Measurements from ENCODE around the gene PIP5K1C.

The PIP5K1C gene

DNA sequence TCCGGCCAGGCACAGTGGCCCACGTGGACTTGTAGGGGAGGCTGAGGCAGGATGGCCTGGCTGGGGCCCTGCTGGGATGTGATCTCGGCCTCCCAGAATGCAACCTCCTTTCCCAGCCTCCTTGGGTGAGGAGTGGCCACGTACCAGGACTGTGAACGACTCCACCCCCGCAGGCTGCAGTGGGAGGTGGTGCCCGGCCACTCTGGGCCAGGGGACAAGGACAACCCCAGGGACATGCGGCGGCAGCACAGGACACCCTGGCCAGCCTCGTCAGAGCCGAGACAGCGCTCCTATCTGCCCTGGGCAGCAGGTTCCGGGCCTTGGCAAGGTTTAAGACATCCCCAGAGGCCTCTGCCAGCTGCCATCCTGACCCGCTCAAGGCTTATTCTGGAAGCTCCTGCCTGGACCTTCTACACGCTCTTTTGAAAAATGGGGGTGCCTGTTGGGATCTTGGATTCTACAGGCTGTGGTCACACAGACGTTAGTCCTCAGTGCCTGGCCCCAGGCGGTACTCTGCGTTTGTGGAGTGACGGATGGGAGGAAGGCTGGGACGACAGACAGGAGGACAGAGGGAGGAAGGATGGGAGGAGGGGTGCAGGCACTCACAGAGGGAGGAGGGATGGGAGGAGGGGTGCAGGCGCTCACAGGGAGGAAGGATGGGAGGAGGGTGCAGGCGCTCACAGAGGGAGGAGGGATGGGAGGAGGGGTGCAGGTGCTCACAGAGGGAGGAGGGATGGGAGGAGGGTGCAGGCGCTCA is 53.8 kb downstream of the PIP5K1C start:
- H3K4me3 ChIP-seq (ENCODE audit: low read depth, low read length), result no peak overlapping the region
- TF ChIP-seq, protein P1, sequence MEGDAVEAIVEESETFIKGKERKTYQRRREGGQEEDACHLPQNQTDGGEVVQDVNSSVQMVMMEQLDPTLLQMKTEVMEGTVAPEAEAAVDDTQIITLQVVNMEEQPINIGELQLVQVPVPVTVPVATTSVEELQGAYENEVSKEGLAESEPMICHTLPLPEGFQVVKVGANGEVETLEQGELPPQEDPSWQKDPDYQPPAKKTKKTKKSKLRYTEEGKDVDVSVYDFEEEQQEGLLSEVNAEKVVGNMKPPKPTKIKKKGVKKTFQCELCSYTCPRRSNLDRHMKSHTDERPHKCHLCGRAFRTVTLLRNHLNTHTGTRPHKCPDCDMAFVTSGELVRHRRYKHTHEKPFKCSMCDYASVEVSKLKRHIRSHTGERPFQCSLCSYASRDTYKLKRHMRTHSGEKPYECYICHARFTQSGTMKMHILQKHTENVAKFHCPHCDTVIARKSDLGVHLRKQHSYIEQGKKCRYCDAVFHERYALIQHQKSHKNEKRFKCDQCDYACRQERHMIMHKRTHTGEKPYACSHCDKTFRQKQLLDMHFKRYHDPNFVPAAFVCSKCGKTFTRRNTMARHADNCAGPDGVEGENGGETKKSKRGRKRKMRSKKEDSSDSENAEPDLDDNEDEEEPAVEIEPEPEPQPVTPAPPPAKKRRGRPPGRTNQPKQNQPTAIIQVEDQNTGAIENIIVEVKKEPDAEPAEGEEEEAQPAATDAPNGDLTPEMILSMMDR (IDR thresholded peaks at IDR 0.05; ENCODE audit: control insufficient read depth, extremely low read depth, insufficient read depth), result no peak
- DNase-seq (ENCODE audit: low read depth), result no peak

DNA sequence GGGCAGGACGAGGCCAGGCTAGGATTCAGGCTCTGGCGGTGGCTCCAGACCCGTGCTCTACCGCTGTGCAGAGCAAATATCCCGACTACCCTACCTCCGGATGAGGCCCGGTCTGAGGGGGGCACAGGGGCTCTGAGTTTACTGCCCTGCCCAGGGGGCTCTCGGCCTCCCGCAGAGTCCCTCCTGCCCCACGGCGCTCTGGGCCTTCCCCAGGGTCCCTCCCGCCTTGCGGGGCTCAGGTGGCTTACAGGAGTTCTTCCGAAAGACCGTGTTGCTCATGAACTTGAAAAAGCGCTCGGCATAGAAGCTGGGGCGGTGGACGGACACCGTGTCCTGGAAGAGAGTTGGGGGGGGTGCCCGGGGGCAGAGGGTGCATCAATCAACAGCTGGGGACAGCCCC is 54.5 kb downstream of the PIP5K1C start:
- no peak for DNase-seq (ENCODE audit: low read depth)
- H3K4me3 ChIP-seq (ENCODE audit: low read depth, low read length), result no peak overlapping the region
- TF ChIP-seq, protein P1 (IDR thresholded peaks at IDR 0.05; ENCODE audit: control insufficient read depth, extremely low read depth, insufficient read depth), result no peak

DNA sequence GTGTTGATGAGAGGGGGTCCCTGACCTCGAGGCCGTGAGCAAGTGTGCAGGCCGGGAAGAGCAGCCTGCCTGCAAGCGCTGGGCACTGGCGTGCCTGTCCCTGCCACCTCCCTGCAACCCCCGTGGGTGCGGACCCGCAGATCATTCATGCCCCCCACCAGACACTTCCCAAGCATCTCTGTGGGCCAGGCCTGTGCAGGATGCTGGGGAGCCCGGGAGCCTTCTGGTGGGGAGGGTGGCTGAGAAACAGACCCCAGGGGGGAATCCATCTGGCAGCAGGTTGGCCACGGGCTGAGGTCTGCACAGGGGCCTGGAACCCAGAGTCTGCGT is 55.2 kb downstream of the PIP5K1C start:
- H3K4me3 ChIP-seq (ENCODE audit: low read depth, low read length), result no peak overlapping the region
- TF ChIP-seq, protein P1 (IDR thresholded peaks at IDR 0.05; ENCODE audit: control insufficient read depth, extremely low read depth, insufficient read depth), result no peak
- no peak for DNase-seq (ENCODE audit: low read depth)

DNA sequence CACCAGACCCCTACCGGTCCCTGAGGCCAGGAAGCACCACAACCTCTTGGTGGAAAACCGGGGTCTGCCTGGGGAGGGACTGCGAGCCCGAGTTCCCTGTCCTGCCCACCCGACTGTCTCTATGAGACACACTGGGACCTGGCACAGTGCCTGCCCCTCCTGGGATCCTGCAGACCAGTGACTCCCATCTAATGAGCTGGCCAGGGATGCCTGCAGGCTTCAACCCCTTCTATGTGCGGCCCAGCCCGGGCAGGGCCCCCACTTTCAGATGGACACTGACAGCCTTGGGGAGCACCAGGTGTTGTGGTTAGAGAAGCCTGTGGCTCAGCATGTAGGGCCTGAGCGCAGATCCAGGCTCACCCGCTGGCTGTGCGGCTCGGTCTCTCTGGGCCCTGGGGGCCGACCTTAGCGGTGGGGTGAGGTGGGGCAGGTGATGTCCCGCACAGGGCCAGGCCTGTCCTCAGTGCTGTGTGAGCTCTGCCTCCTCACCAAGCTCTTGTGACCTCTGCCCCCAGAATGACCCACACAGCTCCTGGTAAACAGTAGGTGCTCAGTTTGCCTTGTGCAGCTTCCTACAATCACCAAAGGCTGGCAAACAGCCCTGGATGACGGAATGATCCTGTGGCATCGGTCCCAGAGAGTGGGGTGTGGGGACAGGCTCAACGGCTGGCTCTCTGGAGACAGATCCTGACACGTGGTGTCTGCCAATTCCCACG is 55.8 kb downstream of the PIP5K1C start:
- peak; percentile 71 for DNase-seq (ENCODE audit: low read depth)
- no peak overlapping the region for H3K4me3 ChIP-seq (ENCODE audit: low read depth, low read length)
- TF ChIP-seq, protein P1 (IDR thresholded peaks at IDR 0.05; ENCODE audit: control insufficient read depth, extremely low read depth, insufficient read depth), result no peak

DNA sequence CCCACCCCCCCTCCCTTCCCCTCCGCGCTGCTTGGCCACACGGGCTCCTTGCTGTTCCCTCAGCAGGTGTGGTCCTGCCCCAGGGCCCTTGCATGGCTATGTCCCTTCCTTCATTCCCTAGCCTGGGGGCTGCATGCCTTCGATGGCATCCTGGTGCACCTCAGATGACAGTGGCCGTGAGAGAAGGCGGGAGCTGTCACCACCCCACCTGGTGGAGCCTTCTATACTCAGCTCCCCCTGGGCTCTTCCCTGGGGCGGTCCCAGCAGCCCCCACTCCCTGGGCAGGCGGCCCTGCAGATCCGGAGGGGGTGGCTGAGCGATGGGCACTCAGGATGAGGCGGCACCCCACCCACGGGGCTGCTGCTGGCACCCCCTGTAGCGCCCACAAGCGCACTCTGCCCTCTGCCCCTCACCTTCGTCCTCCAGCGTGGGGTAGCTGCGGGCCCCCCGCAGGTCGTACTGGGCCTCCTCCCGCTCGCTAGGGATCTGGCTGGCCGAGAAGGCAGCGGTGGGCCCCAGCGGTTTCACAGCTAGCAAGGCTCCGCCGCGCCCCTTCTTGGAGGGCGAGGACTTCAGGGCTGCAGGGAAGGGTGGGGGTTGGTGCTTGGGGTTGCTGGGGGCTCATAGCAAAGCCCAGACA is 56.5 kb downstream of the PIP5K1C start:
- TF ChIP-seq, protein P1 (IDR thresholded peaks at IDR 0.05; ENCODE audit: control insufficient read depth, extremely low read depth, insufficient read depth), result no peak
- no peak overlapping the region for H3K4me3 ChIP-seq (ENCODE audit: low read depth, low read length)
- DNase-seq (ENCODE audit: low read depth), result no peak

DNA sequence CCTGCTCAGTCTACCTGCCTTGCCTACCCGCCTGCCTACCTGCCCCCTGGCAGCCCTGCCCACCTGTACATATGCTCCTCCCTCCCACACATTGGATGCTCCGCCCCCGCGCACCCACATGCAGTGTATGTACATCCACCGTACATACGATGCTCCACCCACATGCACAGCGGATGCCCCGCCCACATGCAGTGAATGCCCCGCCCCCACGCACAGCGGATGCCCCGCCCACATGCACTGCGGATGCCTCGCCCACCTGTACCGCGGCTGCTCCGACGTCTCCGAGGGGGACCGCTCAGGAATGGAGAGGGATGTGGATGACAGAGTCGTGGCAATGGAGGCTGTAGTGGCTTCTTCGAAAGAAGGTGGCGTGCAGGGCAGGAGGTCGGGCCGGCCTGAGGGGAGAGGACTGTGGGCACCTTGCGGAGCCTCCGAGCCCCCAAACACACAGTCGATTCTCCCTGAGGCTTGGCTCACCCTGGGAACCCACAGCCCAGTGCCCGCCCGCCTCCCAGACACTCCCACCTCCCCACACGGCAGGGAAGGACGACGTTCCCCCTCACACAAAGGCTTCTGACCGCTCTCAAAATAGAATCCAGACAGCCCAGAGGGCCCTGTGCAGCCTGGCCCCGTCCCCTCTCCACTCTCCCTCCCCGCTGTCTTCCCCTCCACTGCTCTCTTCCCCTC is 57.1 kb downstream of the PIP5K1C start:
- DNase-seq (ENCODE audit: low read depth), result no peak
- TF ChIP-seq, protein P1 (IDR thresholded peaks at IDR 0.05; ENCODE audit: control insufficient read depth, extremely low read depth, insufficient read depth), result no peak
- no peak overlapping the region for H3K4me3 ChIP-seq (ENCODE audit: low read depth, low read length)

All from LNCaP clone FGC (cell line).